K562 (cell line): ENCODE measurements around the gene MYH9. TPM values are rescaled to one million over a fixed set of nuclear protein-coding genes. Genes with fewer than 3 reads are reported as not detected.

ENCODE experiments used
- ATAC-seq: fragments of 200-7000 bp; cut with Tn5 transposase; 3 replicates; pipeline ENCODE4 v1.9.1; 2020; ENCODE audit warnings: moderate library complexity
- BruUV-seq: library from RNA; stranded (reverse); fragments of 400-500 nt; replicated peaks from 2 replicates; lab custom pipeline; 2021; lab: Mats Ljungman, UMichigan
- CTCF ChIA-PET: fragments of 300-600 bp; formaldehyde crosslinking; extraction: SDS; loops from one replicate; lab custom pipeline; 2021; ENCODE audit warnings: low intra/inter-chr PET ratio; lab: Yijun Ruan, JAX
- POLR2A ChIA-PET: fragments of 300-600, 350-650 bp; sonication (Branson Sonifier 250); formaldehyde crosslinking; extraction: SDS; loops from one replicate; lab custom pipeline; 2021; ENCODE audit warnings: antibody characterized with exemption, inconsistent platforms; lab: Yijun Ruan, JAX
- DNase-seq, 4 experiments: peaks; one replicate each; pipeline versions ENCODE4 v3.0.0 to v3.0.0-alpha.2; 2011 to 2018; ENCODE audit warnings: low spot score in 3 of 4, mixed read lengths in 3 of 4; ENCODE audit errors: extremely low read depth in 1 of 4
- FAIRE-seq: peaks from 2 replicates; lab custom pipeline; 2011; peaks lifted over from hg19 to GRCh38; lab: Jason Lieb, UNC
- H2AFZ ChIP-seq: 2 replicates; pipeline ENCODE4 v1.6.0; 2011; ENCODE audit warnings: low read depth, low read length, control low read depth, inconsistent platforms
- H3K27ac ChIP-seq: fragments of 200-600 bp; 3 replicates; pipeline ENCODE4 v1.8.0; 2011; ENCODE audit warnings: low read depth, mild to moderate bottlenecking, control low read depth, inconsistent platforms, low read length, moderate library complexity, mixed read lengths; ENCODE audit errors: extremely low read depth
- H3K27me3 ChIP-seq, 2 experiments: fragments of 300-600 bp in 1 of 2; 2 replicates in 1 of 2; 3 replicates in 1 of 2; pipeline versions ENCODE4 v1.6.0 to v1.8.0; 2011; ENCODE audit warnings: inconsistent platforms in 2 of 2, low read length in 2 of 2, mild to moderate bottlenecking in 1 of 2, mixed read lengths in 1 of 2, moderate library complexity in 1 of 2; ENCODE audit not compliant: control insufficient read depth in 2 of 2, insufficient read depth in 2 of 2
- H3K36me3 ChIP-seq: fragments of 300-600 bp; 3 replicates; pipeline ENCODE4 v1.8.0; 2011; ENCODE audit warnings: mild to moderate bottlenecking, low read length, inconsistent platforms; ENCODE audit not compliant: control insufficient read depth, insufficient read depth
- H3K4me1 ChIP-seq, 2 experiments: fragments of 200-600 bp in 1 of 2; replicated peaks in 1 of 2; 2 replicates in 1 of 2; 3 replicates in 1 of 2; pipeline versions ENCODE4 v1.5.1 to v1.8.0; 2011; ENCODE audit warnings: inconsistent platforms in 2 of 2, low read length in 2 of 2, mild to moderate bottlenecking in 1 of 2, mixed read lengths in 1 of 2, moderate library complexity in 1 of 2; ENCODE audit not compliant: control insufficient read depth in 2 of 2, insufficient read depth in 2 of 2
- H3K4me2 ChIP-seq: 2 replicates; pipeline ENCODE4 v1.6.1; 2011; ENCODE audit warnings: low read length, control low read depth, inconsistent platforms, mixed read lengths; ENCODE audit not compliant: insufficient read depth
- H3K4me3 ChIP-seq: fragments of 200-600 bp; sonication (generic), shearing (Covaris generic); 2 replicates; pipeline ENCODE4 v1.5.1; 2016; ENCODE audit warnings: control low read depth, inconsistent platforms
- H3K79me2 ChIP-seq: fragments of 200-600 bp; 3 replicates; pipeline ENCODE4 v1.8.0; 2011; ENCODE audit warnings: low read length, inconsistent platforms; ENCODE audit not compliant: control insufficient read depth, insufficient read depth
- H3K9ac ChIP-seq, 2 experiments: 2 replicates each; pipeline versions ENCODE4 v1.6.0 to v1.6.1; 2011; ENCODE audit warnings: low read depth in 2 of 2, low read length in 2 of 2, control low read depth in 1 of 2, inconsistent platforms in 1 of 2, mild to moderate bottlenecking in 1 of 2, mixed read lengths in 1 of 2; ENCODE audit not compliant: insufficient read depth in 1 of 2
- H3K9me1 ChIP-seq: one replicate; pipeline ENCODE4 v1.6.0; 2011; ENCODE audit warnings: inconsistent platforms, mild to moderate bottlenecking, low read length, moderate library complexity; ENCODE audit not compliant: control insufficient read depth, insufficient read depth
- H3K9me3 ChIP-seq: replicated peaks from 2 replicates; pipeline ENCODE4 v1.5.1; 2011; ENCODE audit warnings: low read depth, low read length, inconsistent platforms; ENCODE audit not compliant: control insufficient read depth, insufficient read depth
- H4K20me1 ChIP-seq: replicated peaks from 2 replicates; pipeline ENCODE4 v1.6.1; 2011; ENCODE audit warnings: low read length, inconsistent platforms, mixed read lengths; ENCODE audit not compliant: control insufficient read depth, insufficient read depth
- DDX20 ChIP-seq: fragments of 450-650 bp; IDR thresholded peaks from 2 replicates; pipeline ENCODE4 v1.6.1; 2016; ENCODE audit warnings: missing genetic modification characterization, low read depth, mild to moderate bottlenecking, missing compliant biosample characterization, moderate library complexity
- EHMT2 ChIP-seq: fragments of 450-650 bp; IDR thresholded peaks from 2 replicates; pipeline ENCODE4 v1.6.1; 2018; ENCODE audit warnings: antibody characterized with exemption
- ELF1 ChIP-seq: fragments of 200-800 bp; sonication (Bioruptor generic); IDR thresholded peaks from 2 replicates; pipeline ENCODE4 v1.6.1; 2016; ENCODE audit warnings: missing genetic modification characterization, missing compliant biosample characterization
- LCOR ChIP-seq: sonication (generic); formaldehyde crosslinking; IDR thresholded peaks from 2 replicates; pipeline ENCODE4 v1.8.0; 2022; ENCODE audit warnings: mild to moderate bottlenecking, missing genetic modification reagents
- TCFL5 ChIP-seq: fragments of 250-450 bp; sonication (Bioruptor Pico); conservative IDR thresholded peaks from 2 replicates; pipeline ENCODE4 v1.6.1; 2021; ENCODE audit warnings: mild to moderate bottlenecking, moderate library complexity, matching md5 sums
- ZC3H4 ChIP-seq: sonication (generic); formaldehyde crosslinking; IDR thresholded peaks from 2 replicates; pipeline ENCODE4 v1.9.0; 2021; ENCODE audit warnings: missing genetic modification reagents, borderline replicate concordance
- ZNF583 ChIP-seq: fragments of 250-450 bp; sonication (Bioruptor Pico); IDR thresholded peaks from 2 replicates; pipeline ENCODE4 v1.4.0; 2020
- WGBS: fragments of 100-300 bp; shearing (Covaris generic); methylation state at CpG from one replicate; pipeline ENCODE4 v1.1.6; 2016; ENCODE audit warnings: low coverage, mixed read lengths; ENCODE audit not compliant: insufficient coverage; ENCODE audit errors: missing lambda C conversion rate; 5-methylcytosine and 5-hydroxymethylcytosine counted together
- in situ Hi-C: fragments of 300-500 bp; cut with MboI; formaldehyde crosslinking; loops from 4 replicates; pipeline ENCODE4 v1.15.0; 2018; ENCODE audit warnings: inconsistent platforms, mixed read lengths
- intact Hi-C: fragments of 100-400 bp; cut with micrococcal nuclease; formaldehyde crosslinking; loops from 2 replicates; pipeline ENCODE4 v1.14.2; 2022
- polyA plus RNA-seq, 8 experiments: library from polyadenylated mRNA; depleted of rRNA in 4 of 8; stranded (reverse) in 5 of 8; unstranded in 3 of 8; fragments of >200 nt; fragmentation: Nextera tagmentation in 2 of 8; fragmentation: Illumina TruSeq in 1 of 8; extraction: Ambion mirVana in 2 of 8; extraction: Trizol in 1 of 8; gene quantifications; 2 replicates each; pipeline versions ENCODE4 v1.2.1 to v1.2.3, GENCODE V29; 2011 to 2014; ENCODE audit warnings: inconsistent platforms in 1 of 8, missing spikeins in 1 of 8
- total RNA-seq, 7 experiments: library from RNA; depleted of rRNA in 6 of 7; stranded (reverse); fragments of >200 nt in 6 of 7; fragmentation: Illumina TruSeq in 2 of 7; extraction: Trizol in 2 of 7; gene quantifications; 2 replicates each; pipeline versions ENCODE4 v1.2.1 to v1.2.3, GENCODE V29; 2011 to 2021; ENCODE audit warnings: low replicate concordance in 1 of 7
- TF ChIP-seq, protein P1 (sequence below): sonication (generic); formaldehyde crosslinking; IDR thresholded peaks from 2 replicates; pipeline ENCODE4 v1.5.0; 2020; ENCODE audit warnings: missing genetic modification reagents

Gene MYH9
- total and polyA plus RNA-seq, 9 of the 15 experiments (the other 6 are each of a cell fraction or from before 2014, with no cell fraction given) = 0.71 to 111 (median 24.6) TPM

DNA sequence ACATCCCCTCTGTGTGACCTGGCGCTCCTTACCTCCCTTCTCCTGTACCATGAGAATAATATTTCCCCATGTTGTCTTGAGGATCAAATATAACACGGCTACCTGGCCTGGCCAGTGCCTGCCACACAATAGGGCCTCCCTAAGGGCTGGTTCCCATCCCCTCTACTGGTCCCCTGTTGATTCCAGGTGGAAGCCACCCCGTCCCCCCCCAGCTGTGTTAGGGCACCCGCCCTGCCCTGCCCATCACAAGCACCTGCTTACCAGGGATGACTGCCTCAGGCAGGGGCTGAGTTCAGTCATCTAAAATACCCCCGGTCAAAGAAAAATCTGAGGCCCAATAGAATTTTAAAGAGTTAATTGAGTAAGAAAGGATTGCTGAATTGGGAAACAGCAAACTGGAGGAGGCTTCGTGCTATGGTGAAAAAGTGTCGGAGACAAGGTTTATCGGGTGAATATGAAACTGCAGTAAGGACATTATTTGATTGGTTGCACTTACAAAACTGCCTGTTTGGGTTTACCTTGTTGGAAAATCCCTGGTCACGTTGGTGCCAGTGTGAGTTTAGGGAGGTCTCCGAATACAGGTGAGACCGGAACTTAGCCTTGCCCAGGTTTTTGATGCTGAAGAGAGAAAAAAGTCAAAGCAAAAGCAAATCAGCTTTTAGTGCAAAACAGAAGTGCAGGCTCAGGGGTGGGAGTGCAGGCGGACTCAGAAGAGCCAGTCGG, 129.7 kb downstream of the MYH9 start:
- TF ChIP-seq TCFL5 (CRISPR knock-in tag) = no peak
- no peak for TF ChIP-seq ZNF583
- TF ChIP-seq, protein P1, sequence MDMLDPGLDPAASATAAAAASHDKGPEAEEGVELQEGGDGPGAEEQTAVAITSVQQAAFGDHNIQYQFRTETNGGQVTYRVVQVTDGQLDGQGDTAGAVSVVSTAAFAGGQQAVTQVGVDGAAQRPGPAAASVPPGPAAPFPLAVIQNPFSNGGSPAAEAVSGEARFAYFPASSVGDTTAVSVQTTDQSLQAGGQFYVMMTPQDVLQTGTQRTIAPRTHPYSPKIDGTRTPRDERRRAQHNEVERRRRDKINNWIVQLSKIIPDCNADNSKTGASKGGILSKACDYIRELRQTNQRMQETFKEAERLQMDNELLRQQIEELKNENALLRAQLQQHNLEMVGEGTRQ (CRISPR knock-in tag) = no peak
- TF ChIP-seq ELF1 (tag) = peak; percentile 42; the same call in 1 of the 2 replicates
- TF ChIP-seq EHMT2 = no peak
- no peak for TF ChIP-seq DDX20 (tag)
- TF ChIP-seq LCOR (CRISPR knock-in tag) = no peak
- TF ChIP-seq ZC3H4 (CRISPR knock-in tag) = no peak
- peaks cover 35 to 42% of the 10 kb centered on the region in 2 experiments for H3K4me1 ChIP-seq
- WGBS = 77% methylated on average over 13 of the region's 13 CpGs
- no peak overlapping the region for H3K4me3 ChIP-seq
- in situ Hi-C loops (no loop called here), intact Hi-C loops (no loop called here)
- POLR2A ChIA-PET = interaction anchor here (0.5 to 1.2 kb wide), 3 partner anchors 9 to 83 kb away, joined by 3 to 4 read pairs (median 3); partner anchors contain the start of gene APOL2
- H2AFZ ChIP-seq = 0 out of 2 replicates have a peak overlapping the region, but pooled peaks have one; percentile 76
- CTCF ChIA-PET = no interaction called here
- H3K9me3 ChIP-seq = no peaks in the 10 kb centered on the region
- DNase-seq (no peak), ATAC-seq (no peak), FAIRE-seq (no peak)
- peaks cover 24% of the 10 kb centered on the region for H3K79me2 ChIP-seq
- H3K27me3 ChIP-seq = no peaks in the 10 kb centered on the region
- H3K4me2 ChIP-seq = peak overlapping the region; percentile 28
- H3K36me3 ChIP-seq = peaks cover 22% of the 10 kb centered on the region; the same call in 1 of the 3 replicates
- H4K20me1 ChIP-seq = no peaks in the 10 kb centered on the region
- peak overlapping the region; percentile 36 to 53; a peak in 2 of 4 replicates for H3K9ac ChIP-seq
- H3K27ac ChIP-seq = peak overlapping the region; percentile 82
- no peaks in the 10 kb centered on the region for H3K9me1 ChIP-seq
- no TSS peak for BruUV-seq
